Articular chondrocyte of knee joint (primary cell): ENCODE measurements around the gene CDK8. TPM values are rescaled to one million over a fixed set of nuclear protein-coding genes. Genes with fewer than 3 reads are reported as not detected.

Experiments
- small RNA-seq: library from RNA; depleted of rRNA; stranded (forward); fragments of <200 nt; gene quantifications from one replicate; pipeline ENCODE3, GENCODE V24; 2012
- total RNA-seq: library from RNA; depleted of rRNA; stranded (reverse); fragments of >200 nt; gene quantifications from 2 replicates; pipeline ENCODE4 v1.2.3, GENCODE V29; 2012

CDK8 gene
- 16.1 and 17.2 TPM in 2 replicates for total RNA-seq

DNA sequence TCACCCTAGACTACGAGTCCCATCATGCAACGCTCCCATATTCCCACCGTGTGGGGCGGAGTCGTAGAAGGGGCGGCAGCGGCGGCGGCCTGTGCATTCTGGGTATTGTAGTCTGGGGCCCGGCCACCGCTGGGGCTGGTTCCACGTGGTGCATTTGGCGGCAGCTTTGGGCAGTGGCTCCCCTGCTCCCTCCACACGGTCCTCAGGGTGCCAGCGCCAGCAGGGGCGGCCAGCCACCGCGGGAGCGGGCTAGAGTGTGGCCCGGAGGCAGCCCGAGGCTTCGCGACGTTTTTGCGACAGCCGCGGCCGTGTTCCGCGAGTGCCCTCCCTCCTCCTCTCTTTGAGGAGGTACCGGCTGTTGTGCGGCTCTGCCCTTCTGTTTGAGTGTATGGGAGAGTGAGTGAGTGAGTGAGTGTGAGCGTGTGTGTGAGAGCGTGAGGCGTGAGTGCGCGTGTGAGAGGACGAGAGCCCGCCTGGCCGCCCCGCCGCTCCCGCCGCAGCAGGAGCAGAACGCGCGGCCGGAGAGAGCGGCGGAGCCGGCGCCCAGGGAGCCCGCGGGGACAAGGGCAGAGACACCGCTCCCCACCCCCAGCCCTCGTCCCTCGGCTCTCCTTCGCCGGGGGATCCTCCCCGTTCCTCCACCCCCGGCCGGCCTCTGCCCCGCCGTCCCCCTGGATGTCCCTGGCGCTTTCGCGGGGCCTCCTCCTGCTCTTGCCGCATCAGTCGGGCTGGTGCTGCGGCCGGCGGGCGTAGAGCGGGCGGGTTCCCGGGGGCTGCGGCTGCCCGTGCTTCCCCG lies at the start of gene CDK8:
TSS of gene CDK8 (plus strand) at position 343 of the 796 bp plus-strand sequence. CDS start 513 bp downstream, outside the sequence.

DNA sequence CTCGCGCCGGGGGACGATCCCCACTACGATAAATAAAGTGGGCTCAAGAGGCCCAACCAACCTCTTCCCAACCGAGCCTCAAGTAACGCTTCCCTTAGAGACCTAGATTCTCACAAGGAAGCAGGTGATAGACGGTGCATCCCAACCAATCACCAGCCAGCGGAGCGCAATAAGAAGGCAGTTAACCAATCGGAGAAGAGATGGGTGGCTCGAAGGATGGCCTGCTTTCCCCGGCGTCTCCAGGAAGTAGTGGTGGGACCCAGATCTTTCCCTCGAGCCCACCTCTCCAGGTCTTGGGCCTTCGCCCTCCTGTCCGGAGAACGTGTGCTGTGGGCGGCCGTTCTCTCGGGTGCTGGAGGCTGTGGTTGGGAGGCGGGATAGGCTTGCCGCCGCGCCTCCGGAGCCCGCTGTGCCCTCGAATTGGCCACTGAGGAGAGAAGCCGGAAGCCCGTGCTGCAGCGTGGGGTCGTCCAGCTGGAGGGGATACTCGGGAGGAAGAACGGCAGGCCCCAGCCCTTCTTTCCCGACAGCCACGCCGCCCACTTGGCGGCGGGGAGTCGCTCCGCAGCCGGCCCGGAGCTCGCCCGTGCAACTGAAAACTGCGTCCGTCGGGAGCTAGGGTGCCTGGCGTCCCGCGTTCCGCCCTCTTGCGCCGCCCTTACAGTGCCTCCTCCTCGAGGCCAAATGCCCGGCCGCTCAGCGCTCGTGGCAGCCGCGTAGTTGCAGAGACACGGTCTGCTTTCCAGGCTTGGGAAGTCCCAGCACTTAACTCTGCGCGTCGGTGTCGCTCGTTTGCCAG lies 32.0 kb upstream of the CDK8 start, which contains the start of gene RNF6:
TSS of gene RNF6 (minus strand) at position 594 of the 799 bp plus-strand sequence. CDS start 2,665 bp downstream, outside the sequence.

Small RNA genes lying within 50 kb of the gene (small RNA-seq; reads per million reads assigned to genes)
- not detected for gene RF02271

Other genes starting within 250 kb of the CDK8 start
- gene SHISA2, start 202.1 kb upstream of the CDK8 start, total RNA-seq = 1.0 and 1.6 TPM in 2 replicates
- 44.8 and 51.8 TPM in 2 replicates for gene RNF6, start 31.8 kb upstream of the CDK8 start, total RNA-seq